GM23248 (cell line): ENCODE results near the gene USP30. TPM values are rescaled to one million over a fixed set of nuclear protein-coding genes. Genes with fewer than 3 reads are reported as not detected.

ENCODE experiments used
- DNase-seq: peaks from one replicate; pipeline ENCODE4 v3.0.0-alpha.2; 2015
- H2AFZ ChIP-seq: fragments of 200-600 bp; sonication (generic); 2 replicates; pipeline ENCODE4 v1.6.1; 2016; ENCODE audit warnings: antibody characterized with exemption
- H3F3A ChIP-seq: fragments of 200-600 bp; sonication (generic); 2 replicates; pipeline ENCODE4 v1.6.1; 2016; ENCODE audit warnings: mild to moderate bottlenecking, antibody characterized with exemption, mixed run types; ENCODE audit not compliant: insufficient read depth
- H3K27ac ChIP-seq: fragments of 200-600 bp; sonication (generic); 2 replicates; pipeline ENCODE4 v1.5.1; 2016; ENCODE audit warnings: mild to moderate bottlenecking
- H3K27me3 ChIP-seq: fragments of 200-600 bp; sonication (generic); replicated peaks from 2 replicates; pipeline ENCODE4 v1.6.1; 2016; ENCODE audit warnings: mild to moderate bottlenecking; ENCODE audit not compliant: insufficient read depth
- H3K36me3 ChIP-seq: fragments of 200-600 bp; sonication (generic); 2 replicates; pipeline ENCODE4 v1.6.1; 2016; ENCODE audit warnings: low read depth, mild to moderate bottlenecking
- H3K4me1 ChIP-seq: fragments of 200-600 bp; sonication (generic); 2 replicates; pipeline ENCODE4 v1.6.1; 2016; ENCODE audit warnings: mild to moderate bottlenecking; ENCODE audit not compliant: insufficient read depth
- H3K4me2 ChIP-seq: fragments of 200-600 bp; sonication (generic); one replicate; pipeline ENCODE4 v1.6.1; 2016; ENCODE audit warnings: mild to moderate bottlenecking; ENCODE audit not compliant: unreplicated experiment
- H3K4me3 ChIP-seq: fragments of 200-600 bp; sonication (generic); 2 replicates; pipeline ENCODE4 v1.5.1; 2016; ENCODE audit warnings: mild to moderate bottlenecking
- H3K79me2 ChIP-seq: fragments of 200-600 bp; sonication (generic); 2 replicates; pipeline ENCODE4 v1.6.1; 2016; ENCODE audit warnings: mild to moderate bottlenecking; ENCODE audit not compliant: insufficient read depth
- H3K9ac ChIP-seq: fragments of 200-600 bp; sonication (generic); 2 replicates; pipeline ENCODE4 v1.6.1; 2016; ENCODE audit warnings: mild to moderate bottlenecking
- H3K9me2 ChIP-seq: fragments of 200-600 bp; sonication (generic); 2 replicates; pipeline ENCODE4 v1.6.1; 2016; ENCODE audit warnings: mixed run types, mild to moderate bottlenecking, moderate library complexity; ENCODE audit not compliant: insufficient read depth
- H3K9me3 ChIP-seq: fragments of 200-600 bp; sonication (generic); one replicate; pipeline ENCODE4 v1.6.1; 2017; ENCODE audit warnings: low read depth
- H4K20me1 ChIP-seq: fragments of 200-600 bp; sonication (generic); 2 replicates; pipeline ENCODE4 v1.6.0; 2016; ENCODE audit not compliant: insufficient read depth
- EZH2 ChIP-seq: fragments of 200-600 bp; sonication (generic); IDR thresholded peaks from 2 replicates; pipeline ENCODE4 v1.6.1; 2018; ENCODE audit warnings: antibody characterized with exemption, mild to moderate bottlenecking; ENCODE audit not compliant: insufficient read depth, poor library complexity, severe bottlenecking
- EZH2phosphoT487 ChIP-seq: fragments of 200-600 bp; sonication (generic); IDR thresholded peaks from 2 replicates; pipeline ENCODE4 v1.6.1; 2018; ENCODE audit warnings: antibody characterized with exemption, moderate library complexity, mild to moderate bottlenecking, low read depth; ENCODE audit not compliant: insufficient read depth
- WGBS, 2 experiments: methylation state at CpG; one replicate each; pipeline ENCODE4 v1.1.6; 2015 to 2017; ENCODE audit warnings: low lambda C conversion rate in 2 of 2, low coverage in 1 of 2; ENCODE audit errors: missing lambda C conversion rate in 2 of 2; 5-methylcytosine and 5-hydroxymethylcytosine counted together
- in situ Hi-C: fragments of 300-500 bp; cut with MboI; formaldehyde crosslinking; loops from 2 replicates; pipeline ENCODE4 v1.15.0; 2020
- polyA plus RNA-seq: library from polyadenylated mRNA; unstranded; fragments of >200 nt; fragmentation: Nextera tagmentation; extraction: Ambion mirVana; gene quantifications from 2 replicates; pipeline ENCODE4 v1.2.1, GENCODE V29; 2016
- total RNA-seq: library from RNA; depleted of rRNA; stranded (reverse); fragments of >200 nt; shearing (Covaris generic); gene quantifications from 2 replicates; pipeline ENCODE4 v1.2.3, GENCODE V29; 2014

USP30 gene
- total and polyA plus RNA-seq, 2 experiments from 2014 or later, result 6.5 to 7.5 TPM

DNA sequence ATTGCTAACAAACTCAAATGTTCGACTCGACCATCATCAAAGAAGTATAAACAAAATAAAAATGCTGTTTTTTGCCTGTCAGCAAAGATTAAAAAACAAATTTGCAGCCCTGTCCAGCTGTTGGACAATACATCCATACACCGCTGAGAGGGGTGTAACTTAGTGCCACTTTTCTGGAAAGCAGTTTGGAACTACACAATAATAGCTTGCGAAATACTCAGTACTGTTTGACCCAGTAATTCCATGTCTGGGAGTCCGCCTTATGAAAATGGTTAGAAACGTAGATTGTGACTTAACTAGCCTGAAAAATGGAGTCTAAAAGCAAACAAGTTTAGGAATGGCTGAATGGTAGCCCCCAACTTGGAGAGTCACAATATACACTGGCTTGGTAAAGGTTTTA is 6.4 kb downstream of the USP30 start:
- in situ Hi-C loops, result no loop called here
- no peaks in the 10 kb centered on the region for H3K9me3 ChIP-seq
- 0 out of 2 replicates have a peak, but pooled peaks cover 2% of the 10 kb centered on the region for H3K4me1 ChIP-seq
- TF ChIP-seq EZH2phosphoT487, result no peak
- TF ChIP-seq EZH2, result no peak
- peaks cover 8% of the 10 kb centered on the region; the same call in 1 of the 2 replicates for H3K36me3 ChIP-seq
- no peak overlapping the region for H2AFZ ChIP-seq
- DNase-seq, result no peak
- WGBS, 2 experiments, result 72 to 81% methylated on average over 6 of the region's 6 CpGs
- no peaks in the 10 kb centered on the region for H3F3A ChIP-seq
- H3K27me3 ChIP-seq, result no peaks in the 10 kb centered on the region
- H3K4me3 ChIP-seq, result no peak overlapping the region
- H3K79me2 ChIP-seq, result peaks cover 9% of the 10 kb centered on the region; the same call in 1 of the 2 replicates
- no peak overlapping the region for H3K4me2 ChIP-seq
- H3K9ac ChIP-seq, result no peak overlapping the region
- H4K20me1 ChIP-seq, result no peaks in the 10 kb centered on the region
- H3K9me2 ChIP-seq, result no peaks in the 10 kb centered on the region
- no peak overlapping the region for H3K27ac ChIP-seq

DNA sequence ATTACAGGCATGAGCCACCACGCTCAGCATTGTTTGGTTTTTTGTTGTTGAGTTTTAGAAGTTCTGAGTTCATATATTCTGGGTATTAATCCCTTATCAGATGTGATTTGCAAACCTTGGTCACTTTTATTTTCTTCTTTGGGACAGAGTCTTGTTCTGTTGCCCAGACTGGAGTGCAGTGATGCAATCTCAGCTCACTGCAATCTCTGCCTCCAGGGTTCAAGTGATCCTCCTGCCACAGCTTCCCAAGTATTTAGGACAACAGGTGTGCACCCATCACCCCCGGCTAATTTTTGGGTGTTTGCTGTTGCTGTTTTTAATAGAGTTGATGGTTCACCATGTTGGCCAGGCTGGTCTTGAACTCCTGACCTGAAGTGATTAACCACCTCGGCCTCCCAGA is 11.8 kb downstream of the USP30 start:
- H3F3A ChIP-seq, result no peaks in the 10 kb centered on the region
- no peaks in the 10 kb centered on the region for H3K9me2 ChIP-seq
- no peaks in the 10 kb centered on the region for H3K9me3 ChIP-seq
- H3K27me3 ChIP-seq, result no peaks in the 10 kb centered on the region
- H3K4me2 ChIP-seq, result no peak overlapping the region
- no peak overlapping the region for H3K4me3 ChIP-seq
- TF ChIP-seq EZH2phosphoT487 (no peak), EZH2 (no peak)
- WGBS, 2 experiments, result 83 to 88% methylated on average over 3 of the region's 3 CpGs
- H4K20me1 ChIP-seq, result no peaks in the 10 kb centered on the region
- no peak for DNase-seq
- in situ Hi-C loops, result no loop called here
- no peaks in the 10 kb centered on the region for H3K4me1 ChIP-seq
- no peaks in the 10 kb centered on the region for H3K79me2 ChIP-seq
- H3K36me3 ChIP-seq, result peaks cover 3% of the 10 kb centered on the region; the same call in 1 of the 2 replicates
- H3K27ac ChIP-seq, result no peak overlapping the region
- H2AFZ ChIP-seq, result no peak overlapping the region
- no peak overlapping the region for H3K9ac ChIP-seq

DNA sequence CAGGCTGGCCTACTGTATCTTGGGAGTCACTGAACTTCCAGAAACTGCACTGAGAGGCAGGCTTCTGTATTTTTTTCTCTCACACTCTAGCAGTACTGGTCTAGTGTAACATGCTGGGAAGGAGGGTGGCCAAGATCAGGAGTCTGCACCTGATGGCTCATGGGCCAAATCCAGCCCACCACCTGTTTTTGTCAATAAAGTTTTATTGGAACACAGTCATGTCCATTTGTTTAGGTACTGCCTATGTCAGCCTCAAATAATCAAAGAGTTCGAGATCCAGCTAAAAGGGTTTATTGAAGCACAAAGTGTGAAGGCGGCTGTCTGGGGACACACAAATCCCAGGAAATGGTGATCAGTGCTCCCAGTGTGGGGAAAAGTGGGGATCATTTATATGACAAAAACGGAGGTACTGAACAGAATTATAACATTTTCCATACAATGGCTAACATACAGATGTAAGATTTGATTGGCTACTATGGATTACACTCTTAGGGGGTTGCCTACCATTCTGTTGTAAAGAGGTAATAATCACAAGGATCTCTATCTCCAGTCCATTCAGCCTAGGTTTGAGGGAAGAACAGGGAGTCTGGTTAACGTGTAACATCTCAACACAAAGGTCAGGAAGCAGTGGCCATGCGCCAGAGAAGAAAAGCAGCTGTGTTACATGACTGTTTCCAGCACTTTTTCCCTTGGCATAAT is 12.9 kb downstream of the USP30 start:
- in situ Hi-C loops, result no loop called here
- WGBS, 2 experiments, result 85 to 87% methylated on average over 5 of the region's 5 CpGs

DNA sequence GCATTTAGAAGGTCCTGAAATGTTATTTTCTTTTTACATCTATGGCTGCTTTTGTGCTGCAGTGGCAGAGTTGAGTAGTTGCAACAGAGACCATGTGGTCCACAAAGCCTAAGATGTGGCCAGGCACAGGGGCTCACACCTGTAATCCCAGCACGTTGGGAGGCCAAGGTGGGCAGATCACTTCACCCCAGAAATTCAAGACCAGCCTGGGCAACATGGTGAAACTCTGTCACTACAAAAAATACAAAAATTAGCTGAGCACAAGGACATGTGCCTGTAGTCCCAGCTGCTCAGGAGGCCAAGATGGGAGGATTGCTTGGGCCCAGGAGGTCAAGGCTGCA is 13.4 kb downstream of the USP30 start:
- 68 to 81% methylated on average over 1 of the region's 1 CpG for WGBS, 2 experiments
- Histone ChIP-seq H3K9me3 (no peaks in the 10 kb centered on the region), H3K27me3 (no peaks in the 10 kb centered on the region), H3K9me2 (no peaks in the 10 kb centered on the region), H3F3A (no peaks in the 10 kb centered on the region), H3K79me2 (no peaks in the 10 kb centered on the region), H3K9ac (no peak overlapping the region), H3K4me2 (no peak overlapping the region), H3K27ac (no peak overlapping the region), H4K20me1 (no peaks in the 10 kb centered on the region), H3K36me3 (peaks cover 3% of the 10 kb centered on the region; the same call in 1 of the 2 replicates), H3K4me1 (no peaks in the 10 kb centered on the region), H2AFZ (no peak overlapping the region), H3K4me3 (no peak overlapping the region)
- no peak for DNase-seq
- TF ChIP-seq EZH2phosphoT487 (no peak), EZH2 (no peak)
- in situ Hi-C loops, result no loop called here

More for the DNA sequence above, 12.9 kb downstream of the USP30 start:
- H3K27me3 ChIP-seq, result no peaks in the 10 kb centered on the region
- H3K4me2 ChIP-seq, result no peak overlapping the region
- no peaks in the 10 kb centered on the region for H3K4me1 ChIP-seq
- no peak for TF ChIP-seq EZH2
- TF ChIP-seq EZH2phosphoT487, result no peak
- H3F3A ChIP-seq, result no peaks in the 10 kb centered on the region
- no peaks in the 10 kb centered on the region for H3K9me3 ChIP-seq
- H3K4me3 ChIP-seq, result no peak overlapping the region
- H4K20me1 ChIP-seq, result no peaks in the 10 kb centered on the region
- H3K9me2 ChIP-seq, result no peaks in the 10 kb centered on the region
- DNase-seq, result no peak
- peaks cover 3% of the 10 kb centered on the region; the same call in 1 of the 2 replicates for H3K36me3 ChIP-seq
- H2AFZ ChIP-seq, result no peak overlapping the region
- H3K27ac ChIP-seq, result no peak overlapping the region
- H3K79me2 ChIP-seq, result no peaks in the 10 kb centered on the region
- no peak overlapping the region for H3K9ac ChIP-seq
